Measurements from ENCODE around the gene MCU. TPM values are rescaled to one million over a fixed set of nuclear protein-coding genes. Genes with fewer than 3 reads are reported as not detected.

Gene MCU
- total RNA-seq, 2 donors from 2014 or later, result 15.0 to 24.6 TPM

GRCh38 chr10:72660220-72660619 lies 31.7 kb upstream of the MCU start:
- H3K4me1 ChIP-seq (ENCODE audit: control insufficient read depth in 1 of 2, low read depth in 2 of 2), result no peaks in the 10 kb centered on the region
- no peaks in the 10 kb centered on the region for H3K27me3 ChIP-seq (replicated peaks; ENCODE audit: insufficient read depth)
- DNase-seq (ENCODE audit: low spot score) (no peak), ATAC-seq (ENCODE audit: insufficient number of reproducible peaks, low FRiP score, low read depth) (no peak)
- H3K36me3 ChIP-seq, result no peaks in the 10 kb centered on the region
- no peak overlapping the region for H3K4me3 ChIP-seq
- no peaks in the 10 kb centered on the region for H3K9me3 ChIP-seq
- no peak overlapping the region for H3K27ac ChIP-seq
- TF ChIP-seq, protein P1, sequence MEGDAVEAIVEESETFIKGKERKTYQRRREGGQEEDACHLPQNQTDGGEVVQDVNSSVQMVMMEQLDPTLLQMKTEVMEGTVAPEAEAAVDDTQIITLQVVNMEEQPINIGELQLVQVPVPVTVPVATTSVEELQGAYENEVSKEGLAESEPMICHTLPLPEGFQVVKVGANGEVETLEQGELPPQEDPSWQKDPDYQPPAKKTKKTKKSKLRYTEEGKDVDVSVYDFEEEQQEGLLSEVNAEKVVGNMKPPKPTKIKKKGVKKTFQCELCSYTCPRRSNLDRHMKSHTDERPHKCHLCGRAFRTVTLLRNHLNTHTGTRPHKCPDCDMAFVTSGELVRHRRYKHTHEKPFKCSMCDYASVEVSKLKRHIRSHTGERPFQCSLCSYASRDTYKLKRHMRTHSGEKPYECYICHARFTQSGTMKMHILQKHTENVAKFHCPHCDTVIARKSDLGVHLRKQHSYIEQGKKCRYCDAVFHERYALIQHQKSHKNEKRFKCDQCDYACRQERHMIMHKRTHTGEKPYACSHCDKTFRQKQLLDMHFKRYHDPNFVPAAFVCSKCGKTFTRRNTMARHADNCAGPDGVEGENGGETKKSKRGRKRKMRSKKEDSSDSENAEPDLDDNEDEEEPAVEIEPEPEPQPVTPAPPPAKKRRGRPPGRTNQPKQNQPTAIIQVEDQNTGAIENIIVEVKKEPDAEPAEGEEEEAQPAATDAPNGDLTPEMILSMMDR (IDR thresholded peaks at IDR 0.05), result no peak

DNA sequence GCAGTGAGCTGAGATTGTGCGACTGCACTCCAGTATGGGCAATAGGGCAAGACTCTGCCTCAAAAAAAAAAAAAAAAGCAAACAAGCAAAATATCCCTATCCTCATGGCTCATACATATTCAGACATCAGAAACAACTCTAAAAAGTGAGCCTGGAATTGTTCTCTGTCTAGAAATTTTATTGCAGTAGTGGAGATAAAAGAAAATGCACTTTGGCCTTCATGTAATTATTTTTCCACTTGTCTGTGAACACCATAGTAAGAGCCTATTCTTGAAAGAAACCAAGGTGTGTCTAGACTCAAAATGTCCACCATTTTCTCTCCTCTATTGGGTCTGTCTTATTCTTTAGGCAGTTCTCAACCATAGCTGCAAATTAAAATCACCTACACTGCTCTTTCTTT lies 30.5 kb upstream of the MCU start:
- TF ChIP-seq, protein P1 (IDR thresholded peaks at IDR 0.05), result no peak
- Histone ChIP-seq H3K4me3 (no peak overlapping the region), H3K4me1 (ENCODE audit: control insufficient read depth in 1 of 2, low read depth in 2 of 2) (no peaks in the 10 kb centered on the region), H3K9me3 (no peaks in the 10 kb centered on the region), H3K27ac (no peak overlapping the region), H3K36me3 (no peaks in the 10 kb centered on the region), H3K27me3 (replicated peaks; ENCODE audit: insufficient read depth) (no peaks in the 10 kb centered on the region)
- DNase-seq (ENCODE audit: low spot score) (no peak), ATAC-seq (ENCODE audit: insufficient number of reproducible peaks, low FRiP score, low read depth) (no peak)

GRCh38 chr10:72663971-72664370 lies 28.0 kb upstream of the MCU start:
- H3K4me3 ChIP-seq, result no peak overlapping the region

DNA sequence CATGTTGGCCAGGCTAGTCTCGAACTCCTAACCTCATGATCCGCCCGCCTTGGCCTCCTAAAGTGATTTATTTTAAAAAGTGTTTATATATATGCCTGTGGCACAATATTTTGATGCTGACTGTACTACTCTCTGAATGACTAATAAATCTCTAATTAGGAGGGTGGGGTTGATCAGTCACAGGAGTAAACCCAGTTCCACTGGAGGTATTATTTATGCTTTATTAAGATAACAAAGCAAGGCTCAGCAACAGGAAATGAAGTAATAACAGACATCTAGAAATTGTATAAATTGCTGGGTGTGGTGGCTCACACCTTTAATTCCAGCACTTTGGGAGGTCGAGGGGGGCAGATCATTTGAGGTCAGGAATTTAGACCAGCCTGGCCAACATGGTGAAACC lies 26.0 kb upstream of the MCU start:
- H3K9me3 ChIP-seq, result no peaks in the 10 kb centered on the region
- no peak for DNase-seq (ENCODE audit: low spot score)
- no peaks in the 10 kb centered on the region for H3K36me3 ChIP-seq
- no peak overlapping the region for H3K4me3 ChIP-seq
- no peak overlapping the region for H3K27ac ChIP-seq
- ATAC-seq (ENCODE audit: insufficient number of reproducible peaks, low FRiP score, low read depth), result no peak
- TF ChIP-seq, protein P1 (IDR thresholded peaks at IDR 0.05), result no peak
- no peaks in the 10 kb centered on the region for H3K27me3 ChIP-seq (replicated peaks; ENCODE audit: insufficient read depth)
- no peaks in the 10 kb centered on the region for H3K4me1 ChIP-seq (ENCODE audit: control insufficient read depth in 1 of 2, low read depth in 2 of 2)

More at GRCh38 chr10:72663971-72664370, 28.0 kb upstream of the MCU start:
- no peak for ATAC-seq (ENCODE audit: insufficient number of reproducible peaks, low FRiP score, low read depth)
- DNase-seq (ENCODE audit: low spot score), result no peak
- no peaks in the 10 kb centered on the region for H3K36me3 ChIP-seq
- no peaks in the 10 kb centered on the region for H3K27me3 ChIP-seq (replicated peaks; ENCODE audit: insufficient read depth)
- H3K9me3 ChIP-seq, result no peaks in the 10 kb centered on the region
- no peak overlapping the region for H3K27ac ChIP-seq
- TF ChIP-seq, protein P1 (IDR thresholded peaks at IDR 0.05), result no peak
- no peaks in the 10 kb centered on the region for H3K4me1 ChIP-seq (ENCODE audit: control insufficient read depth in 1 of 2, low read depth in 2 of 2)

DNA sequence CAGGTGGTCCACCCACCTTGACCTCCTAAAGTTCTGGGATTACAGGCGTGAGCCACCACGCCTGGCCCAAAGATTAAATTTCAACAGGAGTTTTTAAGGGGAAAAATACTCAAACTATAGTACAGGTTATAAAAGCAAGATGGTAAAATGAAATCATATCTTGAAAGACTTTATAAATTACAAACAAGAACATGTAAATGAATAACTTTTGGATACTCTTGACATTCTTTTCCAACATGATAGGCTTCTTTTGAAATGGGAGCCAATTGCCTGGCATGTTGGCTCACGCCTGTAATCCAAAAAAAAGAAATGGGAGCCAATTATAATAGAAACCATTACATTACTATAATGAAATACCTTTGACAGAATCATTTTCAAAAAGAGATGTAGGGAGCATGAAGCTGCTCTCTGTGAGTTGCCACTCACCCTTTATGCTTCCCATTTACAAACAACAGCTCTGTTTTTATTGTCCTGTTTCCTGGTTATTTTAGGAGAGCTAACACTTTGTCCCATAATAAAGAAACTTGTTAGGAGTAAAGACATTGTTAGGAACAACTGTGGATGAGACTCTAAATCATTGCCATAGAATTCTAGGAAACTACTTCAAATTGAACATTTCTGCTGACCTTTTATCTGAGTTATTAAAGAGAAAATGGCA lies 24.6 kb upstream of the MCU start:
- no peak for ATAC-seq (ENCODE audit: insufficient number of reproducible peaks, low FRiP score, low read depth)
- H3K36me3 ChIP-seq, result no peaks in the 10 kb centered on the region
- no peak for DNase-seq (ENCODE audit: low spot score)
- no peaks in the 10 kb centered on the region for H3K27me3 ChIP-seq (replicated peaks; ENCODE audit: insufficient read depth)
- TF ChIP-seq, protein P1 (IDR thresholded peaks at IDR 0.05), result no peak
- no peak overlapping the region for H3K27ac ChIP-seq
- H3K4me3 ChIP-seq, result no peak overlapping the region
- no peaks in the 10 kb centered on the region for H3K9me3 ChIP-seq
- H3K4me1 ChIP-seq (ENCODE audit: control insufficient read depth in 1 of 2, low read depth in 2 of 2), result no peaks in the 10 kb centered on the region

Measured in thoracic aorta (tissue), 2 donors.